GM15510 (cell line): ENCODE measurements around the gene CENPF.

Experiments used
- POLR2A ChIP-seq: IDR thresholded peaks from 3 replicates; pipeline ENCODE4 v1.6.1; 2011; ENCODE audit warnings: borderline replicate concordance; ENCODE audit not compliant: insufficient read length; ENCODE audit errors: extremely low read depth

Gene CENPF

DNA sequence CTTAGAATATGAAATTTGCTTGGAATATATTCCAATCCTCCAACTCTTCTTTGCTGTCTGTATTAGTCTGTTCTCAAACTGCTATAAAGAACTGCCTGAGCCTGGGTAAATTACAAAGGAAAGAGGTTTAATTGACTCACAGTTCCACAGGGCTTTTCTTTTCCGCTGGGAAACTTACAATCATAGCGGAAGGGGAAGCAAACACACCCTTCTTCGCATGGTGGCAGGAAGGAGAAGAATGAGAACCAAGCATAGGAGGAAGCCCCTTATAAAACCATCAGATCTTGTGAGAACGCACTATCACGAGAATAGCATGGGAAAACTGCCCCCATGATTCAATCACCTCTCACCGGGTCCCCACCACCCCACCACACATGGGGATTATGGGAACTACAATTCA lies 14.8 kb downstream of the CENPF start:
- TF ChIP-seq POLR2A = no peak

DNA sequence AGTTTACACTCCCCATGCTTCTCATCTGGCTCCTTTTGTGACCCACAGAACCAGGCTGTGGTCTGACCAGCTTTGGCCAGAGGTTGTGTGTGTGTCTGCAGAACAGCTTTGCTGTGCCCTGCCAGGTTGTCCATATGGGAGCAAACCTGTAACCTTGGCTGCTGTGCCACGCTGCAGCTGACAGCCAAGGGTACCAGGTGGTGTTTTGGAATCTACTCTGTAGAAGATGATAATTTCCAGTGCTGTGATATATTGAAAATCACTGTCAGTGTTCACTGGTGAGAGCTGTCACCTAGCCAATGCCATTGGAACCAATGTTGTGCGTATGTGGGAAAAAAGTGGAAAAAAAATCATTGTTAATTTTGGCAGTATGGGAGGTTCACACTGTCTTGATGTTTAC lies 18.2 kb downstream of the CENPF start:
- TF ChIP-seq POLR2A = no peak

GRCh38 chr1:214623430-214623829 lies 20.4 kb downstream of the CENPF start:
- TF ChIP-seq POLR2A = no peak

- TF ChIP-seq POLR2A = no peak
Measured at GRCh38 chr1:214632091-214632490, 29.1 kb downstream of the CENPF start.

DNA sequence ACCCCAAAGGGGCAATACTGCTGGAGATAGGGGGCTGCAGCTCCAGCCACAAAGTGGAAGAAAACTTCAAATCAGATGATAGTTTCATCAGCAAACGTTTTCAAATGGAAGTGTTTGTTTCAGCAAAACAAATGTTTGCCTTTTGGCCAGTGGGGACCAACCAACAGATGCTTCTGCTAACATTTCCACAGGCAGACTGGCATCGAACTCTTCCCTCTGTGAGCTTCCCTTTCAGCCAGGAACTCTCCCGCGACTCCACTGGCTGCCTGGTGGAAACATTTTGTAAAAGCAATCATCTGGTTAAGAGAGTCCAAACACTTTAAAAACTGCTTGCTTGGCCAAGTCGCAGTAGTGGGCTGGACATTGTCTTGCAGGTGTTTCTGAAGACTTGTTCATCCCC lies 30.7 kb downstream of the CENPF start:
- no peak for TF ChIP-seq POLR2A

DNA sequence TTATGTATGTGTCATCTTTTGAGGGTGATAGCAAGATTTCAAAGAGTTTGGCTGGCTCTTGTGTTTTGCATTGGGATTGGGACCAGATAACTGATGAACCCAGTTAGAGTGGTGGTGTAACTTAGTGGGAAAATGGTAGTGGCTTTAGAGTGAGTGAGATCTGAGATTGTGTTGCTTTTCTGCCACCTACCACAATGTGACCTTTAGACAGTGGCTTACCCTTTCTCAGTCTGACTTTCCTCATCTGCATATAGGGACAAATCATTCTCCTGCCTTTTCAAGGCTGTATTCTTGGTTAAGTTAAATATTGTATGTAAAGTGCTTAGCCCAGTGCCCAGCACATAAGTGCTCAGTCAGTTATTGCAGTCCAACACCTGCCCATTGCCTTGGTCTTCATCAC lies 31.3 kb downstream of the CENPF start:
- no peak for TF ChIP-seq POLR2A

DNA sequence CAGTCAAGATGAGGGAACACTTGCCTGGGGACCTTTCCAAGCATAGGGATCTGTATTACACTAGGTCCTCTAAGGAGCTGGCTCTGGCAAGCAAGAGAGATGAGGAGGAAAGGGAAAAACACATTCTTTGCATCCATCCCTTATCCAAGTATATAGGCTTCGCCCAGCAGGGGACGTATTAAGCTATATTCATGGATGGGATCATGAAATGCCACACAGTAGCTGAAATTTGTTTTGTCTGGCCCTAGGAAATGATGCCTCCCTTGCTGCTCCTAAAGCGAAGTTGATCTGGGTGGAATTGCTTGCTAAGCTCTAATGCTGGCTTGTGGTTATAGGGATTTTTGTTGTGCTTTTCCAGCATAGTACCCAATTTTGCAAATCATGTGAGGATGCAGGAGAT lies 32.1 kb downstream of the CENPF start:
- TF ChIP-seq POLR2A = no peak

GRCh38 chr1:214635506-214635905 lies 32.5 kb downstream of the CENPF start:
- TF ChIP-seq POLR2A = no peak

DNA sequence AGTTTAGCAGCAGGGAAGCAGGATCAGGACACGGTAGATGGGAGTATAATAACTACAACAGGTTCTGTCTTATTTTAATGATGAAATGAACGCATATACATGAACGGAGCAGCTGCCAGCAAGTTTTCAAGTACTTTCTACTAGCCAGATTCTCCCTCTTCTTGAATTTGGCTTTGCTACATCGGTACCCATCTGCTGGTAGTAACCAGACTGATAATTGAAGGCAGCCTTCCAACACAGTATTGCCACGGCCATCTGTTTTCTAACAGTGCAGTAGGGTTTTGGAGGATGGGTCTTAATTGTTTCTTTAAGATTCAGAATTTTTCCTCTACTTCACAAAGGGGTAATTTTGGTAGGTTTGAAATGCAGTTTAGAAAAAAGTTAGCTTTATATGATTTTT lies 33.4 kb downstream of the CENPF start:
- TF ChIP-seq POLR2A = no peak

DNA sequence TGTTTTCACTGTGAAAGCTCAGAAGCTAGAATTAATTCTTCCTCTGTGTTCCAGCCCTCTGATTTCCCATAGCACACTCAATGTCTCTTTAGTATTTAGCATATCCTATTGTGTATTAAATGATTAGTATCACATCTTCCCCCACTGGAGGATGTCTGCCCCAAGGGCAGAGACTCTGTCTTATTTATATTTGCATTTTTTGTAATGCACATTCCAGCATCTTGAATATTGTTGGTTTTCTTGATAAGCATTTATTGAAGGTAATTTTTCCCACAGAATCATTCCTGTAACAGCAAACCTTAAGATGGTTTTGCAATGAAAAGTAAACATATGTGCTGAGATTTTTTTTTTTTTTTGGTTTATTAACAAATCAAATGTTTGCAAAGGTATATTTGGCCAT lies 34.1 kb downstream of the CENPF start:
- no peak for TF ChIP-seq POLR2A

- no peak for TF ChIP-seq POLR2A
Measured at GRCh38 chr1:214637722-214638458, 34.9 kb downstream of the CENPF start.

- TF ChIP-seq POLR2A = no peak
Measured at GRCh38 chr1:214638459-214638807, 35.4 kb downstream of the CENPF start.

- TF ChIP-seq POLR2A = no peak
Measured at GRCh38 chr1:214638997-214639396, 36.0 kb downstream of the CENPF start.

- no peak for TF ChIP-seq POLR2A
Measured at GRCh38 chr1:214640431-214641213, 37.6 kb downstream of the CENPF start.

GRCh38 chr1:214641214-214641895 lies 38.4 kb downstream of the CENPF start:
- no peak for TF ChIP-seq POLR2A

- no peak for TF ChIP-seq POLR2A
Measured at GRCh38 chr1:214643030-214643429, 40.0 kb downstream of the CENPF start.

- no peak for TF ChIP-seq POLR2A
Measured at GRCh38 chr1:214645712-214646111, 42.7 kb downstream of the CENPF start.

DNA sequence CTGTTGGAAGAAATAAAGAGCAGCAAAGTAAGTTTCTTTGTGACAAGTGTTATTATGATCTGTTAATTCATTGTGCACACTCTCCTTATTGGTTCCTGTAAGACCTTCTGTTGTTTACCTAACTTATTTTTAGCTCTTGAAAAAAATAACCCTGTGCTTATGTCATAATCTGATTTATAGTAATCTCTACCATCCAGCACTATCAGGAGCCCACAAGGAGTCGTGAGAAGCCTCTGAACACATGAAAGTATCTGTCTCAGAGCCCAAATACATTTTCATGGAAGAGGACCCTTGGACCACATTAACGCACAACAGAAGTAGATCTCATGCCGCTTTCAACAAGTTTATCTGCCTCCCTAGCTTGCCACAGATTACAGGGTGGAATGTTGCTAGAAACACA lies 45.8 kb downstream of the CENPF start:
- TF ChIP-seq POLR2A = no peak
